Measurements from ENCODE around the gene PTPRB. TPM values are rescaled to one million over a fixed set of nuclear protein-coding genes. Genes with fewer than 3 reads are reported as not detected.

Gene PTPRB
- total RNA-seq, 6 experiments from 2014 or later: 2.6 to 4.3 (median 3.1) TPM

GRCh38 chr12:70603044-70603443, 34.2 kb downstream of the PTPRB start:
- peak; percentile 7 for DNase-seq

GRCh38 chr12:70598467-70599193, 38.6 kb downstream of the PTPRB start:
- no peak for TF ChIP-seq CTCF (IDR thresholded peaks at IDR 0.05)
- no peak for DNase-seq

More at GRCh38 chr12:70603044-70603443, 34.2 kb downstream of the PTPRB start:
- H3K27ac Mint-ChIP-seq: no peak overlapping the region
- no peaks in the 10 kb centered on the region for H3K9me3 Mint-ChIP-seq
- H3K4me3 Mint-ChIP-seq: peak overlapping the region; percentile 8; the same call in 1 of the 2 replicates
- TF ChIP-seq CTCF (IDR thresholded peaks at IDR 0.05): no peak
- no peaks in the 10 kb centered on the region for H3K27me3 Mint-ChIP-seq (ENCODE audit: insufficient read depth)
- peaks cover 6% of the 10 kb centered on the region for H3K36me3 Mint-ChIP-seq (ENCODE audit: low read depth)
- peaks cover 50% of the 10 kb centered on the region for H3K4me1 Mint-ChIP-seq (ENCODE audit: low read depth)

GRCh38 chr12:70592664-70593063, 44.6 kb downstream of the PTPRB start:
- Mint-ChIP-seq H3K36me3 (ENCODE audit: low read depth) (0 out of 2 replicates have a peak, but pooled peaks cover 8% of the 10 kb centered on the region), H3K4me3 (no peak overlapping the region), H3K9me3 (no peaks in the 10 kb centered on the region), H3K27me3 (ENCODE audit: insufficient read depth) (no peaks in the 10 kb centered on the region; the same call in 1 of the 2 replicates), H3K27ac (no peak overlapping the region), H3K4me1 (ENCODE audit: low read depth) (peaks cover 20% of the 10 kb centered on the region)
- no peak for DNase-seq
- TF ChIP-seq CTCF (IDR thresholded peaks at IDR 0.05): no peak

More at GRCh38 chr12:70598467-70599193, 38.6 kb downstream of the PTPRB start:
- Mint-ChIP-seq H3K27ac (no peak overlapping the region), H3K4me1 (ENCODE audit: low read depth) (peaks cover 22% of the 10 kb centered on the region), H3K4me3 (no peak overlapping the region), H3K9me3 (no peaks in the 10 kb centered on the region), H3K36me3 (ENCODE audit: low read depth) (0 out of 2 replicates have a peak, but pooled peaks cover 8% of the 10 kb centered on the region), H3K27me3 (ENCODE audit: insufficient read depth) (no peaks in the 10 kb centered on the region)

- Mint-ChIP-seq H3K4me3 (no peak overlapping the region), H3K27me3 (ENCODE audit: insufficient read depth) (no peaks in the 10 kb centered on the region; the same call in 1 of the 2 replicates), H3K36me3 (ENCODE audit: low read depth) (0 out of 2 replicates have a peak, but pooled peaks cover 8% of the 10 kb centered on the region), H3K9me3 (no peaks in the 10 kb centered on the region), H3K27ac (no peak overlapping the region), H3K4me1 (ENCODE audit: low read depth) (peaks cover 20% of the 10 kb centered on the region)
- no peak for DNase-seq
- no peak for TF ChIP-seq CTCF (IDR thresholded peaks at IDR 0.05)
Measured at GRCh38 chr12:70590549-70591226, 46.5 kb downstream of the PTPRB start.

GRCh38 chr12:70590051-70590450, 47.2 kb downstream of the PTPRB start:
- TF ChIP-seq CTCF (IDR thresholded peaks at IDR 0.05): peak; percentile 97
- peak; percentile 70 for DNase-seq
- no peaks in the 10 kb centered on the region; the same call in 1 of the 2 replicates for H3K27me3 Mint-ChIP-seq (ENCODE audit: insufficient read depth)
- no peaks in the 10 kb centered on the region for H3K9me3 Mint-ChIP-seq
- 0 out of 2 replicates have a peak, but pooled peaks cover 5% of the 10 kb centered on the region for H3K36me3 Mint-ChIP-seq (ENCODE audit: low read depth)
- no peak overlapping the region for H3K4me3 Mint-ChIP-seq
- peaks cover 20% of the 10 kb centered on the region for H3K4me1 Mint-ChIP-seq (ENCODE audit: low read depth)
- H3K27ac Mint-ChIP-seq: no peak overlapping the region
